ENCODE results near the gene FOS.
"Not testable (repeated sequence)": the region's sequence is repeated elsewhere in the genome, so short reads cannot be mapped to it uniquely, and the experiment has no call there.

FOS gene

GRCh38 chr14:75294649-75295033 lies 16.0 kb downstream of the FOS start:
- DNase-seq (ENCODE audit: low spot score), result no peak

GRCh38 chr14:75295061-75295461 lies 16.4 kb downstream of the FOS start:
- no peak for DNase-seq (ENCODE audit: low spot score)

- peak; percentile 79 for DNase-seq (ENCODE audit: low spot score)
Observed at GRCh38 chr14:75295491-75296345, 17.1 kb downstream of the FOS start.

GRCh38 chr14:75297411-75298040 lies 18.9 kb downstream of the FOS start:
- no peak for DNase-seq (ENCODE audit: low spot score)

GRCh38 chr14:75298187-75298965 lies 19.7 kb downstream of the FOS start:
- DNase-seq (ENCODE audit: low spot score), result no peak

- DNase-seq (ENCODE audit: low spot score), result no peak
Observed at GRCh38 chr14:75299059-75299458, 20.4 kb downstream of the FOS start.

GRCh38 chr14:75299576-75299975 lies 20.9 kb downstream of the FOS start:
- no peak for DNase-seq (ENCODE audit: low spot score)

- no peak for DNase-seq (ENCODE audit: low spot score)
Observed at GRCh38 chr14:75301666-75302325, 23.2 kb downstream of the FOS start.

- peak; percentile 74 for DNase-seq (ENCODE audit: low spot score)
Observed at GRCh38 chr14:75303381-75303789, 24.8 kb downstream of the FOS start.

GRCh38 chr14:75306410-75306809 lies 27.8 kb downstream of the FOS start:
- not testable (repeated sequence) for DNase-seq (ENCODE audit: low spot score)

GRCh38 chr14:75306927-75307699 lies 28.5 kb downstream of the FOS start:
- no peak for DNase-seq (ENCODE audit: low spot score)

- DNase-seq (ENCODE audit: low spot score), result peak; percentile 68
Observed at GRCh38 chr14:75307700-75308379, 29.2 kb downstream of the FOS start.

GRCh38 chr14:75308991-75309390 lies 30.4 kb downstream of the FOS start:
- DNase-seq (ENCODE audit: low spot score), result not testable (repeated sequence)

- DNase-seq (ENCODE audit: low spot score), result not testable (repeated sequence)
Observed at GRCh38 chr14:75309561-75309960, 30.9 kb downstream of the FOS start.

GRCh38 chr14:75310295-75311111 lies 31.9 kb downstream of the FOS start:
- DNase-seq (ENCODE audit: low spot score), result no peak

GRCh38 chr14:75311356-75311755 lies 32.7 kb downstream of the FOS start:
- DNase-seq (ENCODE audit: low spot score), result no peak

GRCh38 chr14:75312341-75312740 lies 33.7 kb downstream of the FOS start:
- no peak for DNase-seq (ENCODE audit: low spot score)

- no peak for DNase-seq (ENCODE audit: low spot score)
Observed at GRCh38 chr14:75313294-75313693, 34.7 kb downstream of the FOS start.

GRCh38 chr14:75315144-75315543 lies 36.5 kb downstream of the FOS start:
- no peak for DNase-seq (ENCODE audit: low spot score)

GRCh38 chr14:75317148-75317547 lies 38.5 kb downstream of the FOS start:
- DNase-seq (ENCODE audit: low spot score), result no peak

Data from CD4-positive, alpha-beta T cell treated with Interleukin-15 for 4 hours (primary cell).